Fibroblast of villous mesenchyme (primary cell): ENCODE measurements around the gene NHS. TPM values are rescaled to one million over a fixed set of nuclear protein-coding genes. Genes with fewer than 3 reads are reported as not detected.
"Not testable (repeated sequence)": the region's sequence is repeated elsewhere in the genome, so short reads cannot be mapped to it uniquely, and the experiment has no call there.

Source experiments
- DNase-seq: peaks from one replicate; pipeline ENCODE4 v3.0.0-alpha.2; 2010; ENCODE audit warnings: low read depth
- H3K4me3 ChIP-seq: 2 replicates; pipeline ENCODE4 v1.5.1; 2011; ENCODE audit warnings: low read depth, mild to moderate bottlenecking, low read length
- total RNA-seq: library from RNA; depleted of rRNA; stranded (reverse); fragments of >200 nt; gene quantifications from 2 replicates; pipeline ENCODE4 v1.2.3, GENCODE V29; 2012
- TF ChIP-seq, protein P1 (sequence below): IDR thresholded peaks from 2 replicates; pipeline ENCODE4 v1.5.1; 2012; ENCODE audit warnings: low read depth, mild to moderate bottlenecking, low read length; ENCODE audit not compliant: insufficient read depth

NHS gene
- total RNA-seq, 1 donor, result 5.2 TPM

DNA sequence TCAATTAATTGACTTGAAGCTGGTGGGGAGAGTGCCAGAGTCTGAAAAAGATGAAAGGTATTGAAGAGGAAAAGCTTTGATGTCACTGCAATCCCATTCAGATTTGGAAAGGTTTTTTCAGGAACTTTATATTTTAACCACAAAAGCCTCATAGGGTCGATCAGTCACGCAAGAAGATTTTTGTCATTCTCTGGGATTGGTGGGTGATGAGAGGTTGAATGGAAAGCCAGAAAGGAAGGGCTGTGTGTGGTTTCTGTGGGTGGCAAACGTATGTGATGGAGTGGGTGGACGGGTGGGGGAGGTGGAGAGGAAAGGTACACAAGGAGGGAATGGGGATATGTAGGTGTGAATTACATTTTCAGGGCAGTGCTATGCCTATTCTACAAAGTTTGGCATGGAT is 188.5 kb downstream of the NHS start:
- H3K4me3 ChIP-seq, result no peak overlapping the region
- no peak for DNase-seq
- TF ChIP-seq, protein P1, sequence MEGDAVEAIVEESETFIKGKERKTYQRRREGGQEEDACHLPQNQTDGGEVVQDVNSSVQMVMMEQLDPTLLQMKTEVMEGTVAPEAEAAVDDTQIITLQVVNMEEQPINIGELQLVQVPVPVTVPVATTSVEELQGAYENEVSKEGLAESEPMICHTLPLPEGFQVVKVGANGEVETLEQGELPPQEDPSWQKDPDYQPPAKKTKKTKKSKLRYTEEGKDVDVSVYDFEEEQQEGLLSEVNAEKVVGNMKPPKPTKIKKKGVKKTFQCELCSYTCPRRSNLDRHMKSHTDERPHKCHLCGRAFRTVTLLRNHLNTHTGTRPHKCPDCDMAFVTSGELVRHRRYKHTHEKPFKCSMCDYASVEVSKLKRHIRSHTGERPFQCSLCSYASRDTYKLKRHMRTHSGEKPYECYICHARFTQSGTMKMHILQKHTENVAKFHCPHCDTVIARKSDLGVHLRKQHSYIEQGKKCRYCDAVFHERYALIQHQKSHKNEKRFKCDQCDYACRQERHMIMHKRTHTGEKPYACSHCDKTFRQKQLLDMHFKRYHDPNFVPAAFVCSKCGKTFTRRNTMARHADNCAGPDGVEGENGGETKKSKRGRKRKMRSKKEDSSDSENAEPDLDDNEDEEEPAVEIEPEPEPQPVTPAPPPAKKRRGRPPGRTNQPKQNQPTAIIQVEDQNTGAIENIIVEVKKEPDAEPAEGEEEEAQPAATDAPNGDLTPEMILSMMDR, result no peak

DNA sequence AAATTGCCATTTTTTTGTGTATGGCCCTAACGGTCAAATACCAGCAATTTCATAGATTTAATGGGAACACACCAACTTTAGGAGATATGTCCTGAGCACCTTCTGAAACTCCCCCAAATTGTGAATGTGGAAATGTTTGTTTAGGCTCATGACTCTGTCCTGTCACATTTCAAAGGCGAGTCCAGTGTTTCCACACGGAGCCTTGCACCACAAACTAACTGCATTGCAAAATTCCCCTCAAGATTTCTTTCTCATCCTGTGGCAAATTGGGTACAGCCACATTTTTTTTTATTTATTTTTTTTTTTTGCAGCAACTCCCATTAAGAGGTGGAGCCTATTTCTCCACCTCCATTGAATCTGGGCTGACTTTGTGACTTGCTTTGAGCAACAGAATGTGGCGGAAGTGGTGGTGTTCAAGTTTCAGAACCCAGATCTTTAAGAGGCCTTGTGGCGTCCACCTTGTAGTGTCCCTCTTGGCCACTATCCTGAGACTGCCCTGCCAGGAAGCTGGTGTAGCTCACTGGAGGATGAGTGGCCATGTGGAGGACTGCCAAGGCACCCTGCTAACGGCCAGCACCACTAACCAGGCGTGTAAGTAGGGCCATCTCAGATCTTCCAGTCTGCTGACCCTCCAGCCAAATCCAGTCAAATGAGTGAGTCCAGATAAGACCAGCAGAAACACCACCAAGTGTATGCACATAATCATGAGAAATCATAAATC is 189.8 kb downstream of the NHS start:
- peak; percentile 30 for DNase-seq
- no peak overlapping the region for H3K4me3 ChIP-seq
- TF ChIP-seq, protein P1, result no peak

DNA sequence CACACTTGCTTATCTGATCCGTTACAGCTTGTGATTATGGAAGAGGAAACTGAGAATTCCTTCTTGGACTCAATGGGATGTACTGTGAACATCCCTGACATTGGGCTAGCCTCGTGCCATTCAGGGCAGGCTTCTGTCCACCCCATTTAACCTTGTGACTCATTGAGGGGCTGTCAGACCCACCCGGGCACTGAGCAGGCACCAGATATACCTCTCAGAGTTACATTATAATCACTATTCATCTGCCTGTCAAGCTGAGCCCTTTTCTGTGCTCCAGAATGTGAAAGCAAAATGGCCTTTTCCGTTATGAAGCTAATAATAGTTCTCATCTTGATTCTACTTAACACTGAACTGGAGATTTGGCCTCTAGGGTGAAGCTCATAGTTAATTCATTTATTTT is 191.7 kb downstream of the NHS start:
- no peak for DNase-seq
- TF ChIP-seq, protein P1, result no peak
- H3K4me3 ChIP-seq, result no peak overlapping the region

DNA sequence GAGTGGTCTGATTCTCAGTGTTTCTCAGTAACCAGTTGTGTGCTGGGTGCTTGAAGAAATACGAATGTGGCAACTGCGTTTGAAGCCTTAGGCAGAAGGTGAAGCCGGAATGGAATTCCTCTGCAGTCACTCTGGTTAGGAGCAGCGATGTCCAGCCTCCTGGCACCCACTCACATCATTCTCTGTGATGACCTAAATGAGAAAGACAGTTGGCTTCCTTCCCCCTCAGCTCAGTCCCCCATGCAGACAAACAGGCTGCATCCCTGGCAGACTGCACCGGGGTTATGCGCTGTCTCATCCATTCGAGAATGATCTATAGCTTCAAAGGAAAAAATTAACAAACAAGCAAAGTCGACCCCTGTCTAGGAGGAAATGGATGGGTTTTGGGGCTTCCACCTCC is 192.2 kb downstream of the NHS start:
- TF ChIP-seq, protein P1, result no peak
- DNase-seq, result no peak

DNA sequence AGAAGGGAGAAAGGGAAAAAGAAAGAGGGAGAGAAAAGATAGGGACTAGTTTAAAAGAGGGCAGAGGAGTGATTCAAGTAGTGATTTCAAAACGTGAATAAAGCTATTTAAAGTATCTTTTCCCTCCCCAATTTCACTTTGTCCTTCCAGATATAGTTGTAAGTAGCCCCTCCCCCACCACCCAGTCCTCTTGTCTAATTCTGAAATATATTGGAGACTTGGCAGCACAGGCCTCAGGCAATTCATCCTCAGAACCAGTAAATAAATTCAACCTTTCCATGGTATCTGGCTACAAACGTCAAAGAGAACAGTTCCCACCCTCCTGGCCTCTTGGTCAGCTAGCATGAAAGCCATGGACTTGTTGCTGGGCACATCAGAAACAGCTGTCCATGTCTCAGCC is 192.8 kb downstream of the NHS start:
- no peak for DNase-seq
- no peak overlapping the region for H3K4me3 ChIP-seq
- TF ChIP-seq, protein P1, result no peak

More for the DNA sequence above, 192.2 kb downstream of the NHS start:
- no peak overlapping the region for H3K4me3 ChIP-seq

DNA sequence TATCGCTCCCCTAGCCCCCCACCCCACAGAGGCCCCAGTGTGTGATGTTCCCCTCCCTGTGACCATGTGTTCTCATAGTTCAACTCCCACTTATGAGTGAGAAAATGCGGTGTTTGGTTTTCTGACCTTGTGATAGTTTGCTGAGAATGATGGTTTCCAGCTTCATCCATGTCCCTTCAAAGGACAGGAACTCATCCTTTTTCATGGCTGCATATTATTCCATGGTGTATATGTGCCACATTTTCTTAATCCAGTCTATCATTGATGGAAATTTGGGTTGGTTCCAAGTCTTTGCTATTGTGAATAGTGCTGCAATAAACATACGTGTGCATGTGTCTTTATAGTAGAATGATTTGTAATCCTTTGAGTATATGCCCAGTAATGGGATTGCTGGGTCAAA is 193.8 kb downstream of the NHS start:
- H3K4me3 ChIP-seq, DNase-seq: not testable (repeated sequence)

DNA sequence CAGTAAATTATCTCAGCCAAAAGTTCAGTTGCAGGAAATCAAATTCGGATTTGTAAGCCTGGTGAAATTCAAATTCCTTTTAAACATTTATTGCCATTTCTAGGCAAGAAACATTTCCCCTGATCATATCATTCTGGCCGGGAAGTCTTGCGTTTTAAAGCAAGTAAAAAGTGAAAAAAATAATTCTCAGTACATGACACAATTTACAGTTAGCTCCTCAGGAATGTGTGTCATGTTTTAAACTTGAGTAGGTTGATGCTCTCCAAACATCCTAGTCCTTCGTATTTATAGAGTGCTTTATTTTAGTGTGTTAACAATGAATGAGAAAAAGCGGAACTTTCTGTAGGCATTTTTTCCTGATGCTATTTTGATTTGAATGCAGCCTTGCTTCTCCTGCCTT is 204.0 kb downstream of the NHS start:
- TF ChIP-seq, protein P1, result no peak
- no peak overlapping the region for H3K4me3 ChIP-seq
- peak; percentile 29 for DNase-seq
